GM18502 (cell line): ENCODE data around the gene PGRMC2.

Experiments
- ATAC-seq: cut with Tn5 transposase; IDR thresholded peaks from one replicate; pipeline ENCODE4 v1.9.1; 2021; ENCODE audit warnings: mild to moderate bottlenecking; ENCODE audit not compliant: unreplicated experiment, poor library complexity

PGRMC2 gene

GRCh38 chr4:128227991-128228571, 59.5 kb downstream of the PGRMC2 start:
- no peak for ATAC-seq

DNA sequence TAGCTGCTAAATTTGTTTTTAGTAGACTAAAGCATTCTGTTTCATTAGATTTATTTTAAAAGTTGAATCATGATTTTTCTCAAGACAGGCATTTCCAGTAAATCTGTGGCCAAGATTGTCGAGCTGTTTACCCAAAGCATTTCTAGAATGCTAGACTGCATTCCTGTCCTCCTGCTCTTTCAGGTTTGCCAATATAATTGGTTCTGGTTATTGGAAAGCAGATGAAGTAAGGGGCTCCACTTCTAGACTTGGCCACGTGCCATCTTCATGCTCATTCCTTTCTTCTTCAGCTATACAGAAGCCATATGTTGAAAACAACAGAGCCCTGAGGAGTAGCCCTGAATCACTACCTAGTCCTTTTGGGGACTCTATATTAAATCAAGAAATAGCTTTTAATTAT, 62.5 kb downstream of the PGRMC2 start:
- ATAC-seq: no peak

GRCh38 chr4:128221586-128221985, 66.0 kb downstream of the PGRMC2 start:
- ATAC-seq: no peak

GRCh38 chr4:128220286-128221235, 67.1 kb downstream of the PGRMC2 start:
- peak; percentile 90 for ATAC-seq
